Body of pancreas (tissue), 4 donors: Measurements from ENCODE around the gene SLC25A30. TPM values are rescaled to one million over a fixed set of nuclear protein-coding genes. Genes with fewer than 3 reads are reported as not detected.
A peak's percentile ranks its signal among the peaks of the same experiment; 100 is the strongest.
"Not testable (repeated sequence)": the region's sequence is repeated elsewhere in the genome, so short reads cannot be mapped to it uniquely, and the experiment has no call there.

Experiments
- ATAC-seq: fragments of 150-250 bp; one replicate; pipeline ENCODE4 v1.9.1; 2016
- DNase-seq, 4 donors: peaks; one replicate each; pipeline ENCODE4 v3.0.0-alpha.2; 2019
- H3K27ac ChIP-seq, 4 donors: fragments of 200-600 bp; sonication (generic); 1 replicate in 3 of 4; 2 replicates in 1 of 4; pipeline versions ENCODE4 v1.5.1 to v1.6.1; 2016 to 2019; ENCODE audit warnings: mild to moderate bottlenecking in 1 of 4, mixed read lengths in 1 of 4, moderate library complexity in 1 of 4
- H3K27me3 ChIP-seq, 2 donors: fragments of 200-600 bp; sonication (generic); one replicate each; pipeline ENCODE4 v1.6.0; 2016; ENCODE audit warnings: mild to moderate bottlenecking in 1 of 2
- H3K36me3 ChIP-seq, 2 donors: fragments of 200-600 bp; sonication (generic); replicated peaks in 1 of 2; 2 replicates each; pipeline ENCODE4 v1.5.1; 2016; ENCODE audit warnings: low read depth in 2 of 2; ENCODE audit not compliant: insufficient read depth in 1 of 2
- H3K4me1 ChIP-seq: fragments of 200-600 bp; sonication (generic); one replicate; pipeline ENCODE4 v1.6.0; 2016
- H3K4me3 ChIP-seq, 2 donors: fragments of 200-600 bp; sonication (generic); 1 replicate in 1 of 2; 2 replicates in 1 of 2; pipeline ENCODE4 v1.5.1; 2016 to 2019
- H3K9me3 ChIP-seq, 3 donors: fragments of 200-600 bp; sonication (generic); 1 replicate in 2 of 3; 2 replicates in 1 of 3; pipeline ENCODE4 v1.5.1; 2016
- CTCF ChIP-seq, 7 experiments: fragments of 450-650 bp in 4 of 7; fragments of 200-600 bp in 3 of 7; sonication (generic) in 3 of 7; IDR thresholded peaks; one replicate each; pipeline ENCODE4 v1.5.1; 2016 to 2019; ENCODE audit warnings: antibody characterized with exemption in 7 of 7
- POLR2A ChIP-seq, 3 donors: fragments of 450-650 bp; IDR thresholded peaks; one replicate each; pipeline ENCODE4 v1.6.1; 2016; ENCODE audit warnings: antibody characterized with exemption in 3 of 3, mild to moderate bottlenecking in 2 of 3
- WGBS, 2 donors: methylation state at CpG; one replicate each; pipeline ENCODE4 v1.1.5; 2017; 5-methylcytosine and 5-hydroxymethylcytosine counted together
- intact Hi-C: fragments of 100-400 bp; cut with DNase I; formaldehyde crosslinking; loops from one replicate; pipeline ENCODE4 v1.15.1; 2023
- total RNA-seq, 2 donors: library from RNA; depleted of rRNA; stranded (reverse); fragments of >200 nt; gene quantifications; one replicate each; pipeline ENCODE4 v1.1.0, GENCODE V29; 2016

The SLC25A30 gene
- total RNA-seq, 2 donors from 2014 or later = 7.3 to 10.1 TPM

DNA sequence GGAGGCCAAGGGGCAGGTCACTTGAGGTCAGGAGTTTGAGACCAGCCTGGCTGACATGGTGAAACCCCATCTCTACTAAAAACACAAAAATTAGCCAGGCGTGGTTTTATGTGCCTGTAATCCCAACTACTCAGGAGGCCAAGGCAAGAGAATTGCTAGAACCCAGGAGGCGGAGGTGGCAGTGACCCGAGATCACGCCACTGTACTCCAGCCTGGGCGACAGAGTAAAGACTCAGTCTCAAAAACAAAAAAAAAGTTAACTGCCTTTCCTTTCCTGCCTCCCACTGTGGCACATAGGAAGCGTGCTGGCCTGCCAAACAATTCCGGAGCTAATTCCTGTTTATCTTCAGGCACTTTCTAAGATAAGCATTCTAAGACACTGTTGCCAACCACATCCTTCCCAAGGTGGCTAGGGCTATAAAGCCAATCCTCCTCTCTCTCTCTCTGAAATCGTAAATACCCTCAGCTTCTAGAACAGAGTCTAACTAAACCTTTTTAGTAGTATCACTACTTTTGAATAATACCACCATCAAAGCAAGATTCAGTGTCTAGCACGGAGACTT is 21.6 kb downstream of the SLC25A30 start:
- ATAC-seq (no peak), DNase-seq (no peak)
- Histone ChIP-seq H3K9me3 (no peaks in the 10 kb centered on the region), H3K36me3 (peaks cover 0 to 3% of the 10 kb centered on the region in 2 donors), H3K27me3 (no peaks in the 10 kb centered on the region), H3K4me3 (no peak overlapping the region), H3K4me1 (no peaks in the 10 kb centered on the region), H3K27ac (peak overlapping the region in 2 of 4 donors; percentile 4 to 7)
- 56 to 58% methylated on average over 9 of the region's 9 CpGs for WGBS, 2 donors
- TF ChIP-seq POLR2A (IDR thresholded peaks at IDR 0.05) (no peak), CTCF (IDR thresholded peaks at IDR 0.05) (no peak)
- intact Hi-C loops = no loop called here

GRCh38 chr13:45393941-45394570 is 24.1 kb downstream of the SLC25A30 start:
- intact Hi-C loops = no loop called here
- H3K27ac ChIP-seq = peak overlapping the region in 1 of 4 donors; percentile 23
- H3K4me1 ChIP-seq = no peaks in the 10 kb centered on the region
- no peaks in the 10 kb centered on the region for H3K27me3 ChIP-seq
- WGBS, 2 donors = 13 to 24% methylated on average over 4 of the region's 4 CpGs
- peak; percentile 38 to 58 (median 48) for TF ChIP-seq CTCF (IDR thresholded peaks at IDR 0.05)
- TF ChIP-seq POLR2A (IDR thresholded peaks at IDR 0.05) = no peak
- ATAC-seq (peak; percentile 77), DNase-seq (peak; percentile 54 to 71 (median 67))
- no peaks in the 10 kb centered on the region for H3K36me3 ChIP-seq
- no peaks in the 10 kb centered on the region for H3K9me3 ChIP-seq
- H3K4me3 ChIP-seq = no peak overlapping the region

GRCh38 chr13:45392811-45393210 is 25.4 kb downstream of the SLC25A30 start:
- Histone ChIP-seq H3K36me3 (no peaks in the 10 kb centered on the region), H3K27ac (no peak overlapping the region), H3K27me3 (no peaks in the 10 kb centered on the region), H3K9me3 (no peaks in the 10 kb centered on the region), H3K4me3 (no peak overlapping the region), H3K4me1 (no peaks in the 10 kb centered on the region)
- intact Hi-C loops = no loop called here
- DNase-seq (no peak), ATAC-seq (no peak)
- WGBS, 2 donors = 35 to 52% methylated on average over 5 of the region's 5 CpGs
- TF ChIP-seq POLR2A (IDR thresholded peaks at IDR 0.05) = no peak
- no peak for TF ChIP-seq CTCF (IDR thresholded peaks at IDR 0.05)

GRCh38 chr13:45391926-45392325 is 26.2 kb downstream of the SLC25A30 start:
- intact Hi-C loops = no loop called here
- no peak for ATAC-seq
- 87 to 91% methylated on average over 6 of the region's 6 CpGs for WGBS, 2 donors
- no peak overlapping the region for H3K4me3 ChIP-seq
- no peak overlapping the region for H3K27ac ChIP-seq
- H3K27me3 ChIP-seq = no peaks in the 10 kb centered on the region
- no peak for DNase-seq
- H3K9me3 ChIP-seq = no peaks in the 10 kb centered on the region
- no peaks in the 10 kb centered on the region for H3K4me1 ChIP-seq
- TF ChIP-seq POLR2A (IDR thresholded peaks at IDR 0.05) = no peak
- TF ChIP-seq CTCF (IDR thresholded peaks at IDR 0.05) = no peak
- H3K36me3 ChIP-seq = no peaks in the 10 kb centered on the region

GRCh38 chr13:45391128-45391527 is 27.0 kb downstream of the SLC25A30 start:
- H3K9me3 ChIP-seq, H3K4me3 ChIP-seq, H3K27me3 ChIP-seq, H3K36me3 ChIP-seq, intact Hi-C loops, H3K4me1 ChIP-seq, DNase-seq, H3K27ac ChIP-seq: not testable (repeated sequence)
- peak; percentile 21 for ATAC-seq
- WGBS, 2 donors = 90 to 91% methylated on average over 21 to 33 of the region's 37 CpGs

DNA sequence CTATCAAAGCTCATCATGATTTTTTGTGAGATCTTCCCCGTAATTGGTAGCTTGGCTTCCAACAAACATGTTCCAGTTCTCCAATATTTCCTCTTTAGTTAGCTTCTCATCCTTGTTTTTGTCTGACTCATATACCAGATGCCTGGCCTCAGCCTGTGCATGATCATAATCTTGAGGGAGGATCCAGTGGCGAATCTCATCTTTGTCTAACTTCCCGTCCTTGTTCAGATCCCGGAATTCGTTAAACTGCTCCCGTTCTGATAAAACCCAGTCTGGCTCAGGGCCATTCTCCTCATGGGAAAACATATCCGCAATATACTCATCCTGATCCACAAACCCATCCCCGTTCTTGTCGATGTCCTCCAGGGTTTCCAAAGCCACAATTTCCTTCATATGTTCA is 27.8 kb downstream of the SLC25A30 start:
- H3K36me3 ChIP-seq, H3K27me3 ChIP-seq, H3K9me3 ChIP-seq, intact Hi-C loops, DNase-seq, ATAC-seq, H3K4me1 ChIP-seq, H3K4me3 ChIP-seq, H3K27ac ChIP-seq: not testable (repeated sequence)
- WGBS, 2 donors = 84 to 87% methylated on average over 9 of the region's 9 CpGs
